IPS-18a (cell line): ENCODE data around the gene SLCO3A1.

ENCODE experiments used
- H3K27ac ChIP-seq: one replicate; pipeline ENCODE4 v1.5.1; 2013; ENCODE audit warnings: low read length
- H3K27me3 ChIP-seq: one replicate; pipeline ENCODE4 v1.6.1; 2013; ENCODE audit warnings: mild to moderate bottlenecking, low read length; ENCODE audit not compliant: control insufficient read depth, insufficient read depth
- H3K36me3 ChIP-seq: one replicate; pipeline ENCODE4 v1.6.1; 2013; ENCODE audit warnings: low read depth, low read length; ENCODE audit not compliant: control insufficient read depth
- H3K4me1 ChIP-seq: one replicate; pipeline ENCODE4 v1.6.1; 2013; ENCODE audit warnings: low read depth, low read length; ENCODE audit not compliant: control insufficient read depth
- H3K4me3 ChIP-seq: one replicate; pipeline ENCODE4 v1.5.1; 2013; ENCODE audit warnings: low read length
- H3K9ac ChIP-seq: one replicate; pipeline ENCODE4 v1.6.1; 2013; ENCODE audit warnings: mild to moderate bottlenecking, low read length, moderate library complexity
- H3K9me3 ChIP-seq: one replicate; pipeline ENCODE4 v1.6.1; 2013; ENCODE audit warnings: low read depth, low read length; ENCODE audit not compliant: control insufficient read depth

The SLCO3A1 gene

GRCh38 chr15:91872356-91873137 is 19.0 kb downstream of the SLCO3A1 start:
- no peak overlapping the region for H3K27ac ChIP-seq

GRCh38 chr15:91873138-91873536 is 19.6 kb downstream of the SLCO3A1 start:
- H3K4me3 ChIP-seq, result no peak overlapping the region
- H3K27ac ChIP-seq, result no peak overlapping the region
- H3K9me3 ChIP-seq, result no peaks in the 10 kb centered on the region
- no peaks in the 10 kb centered on the region for H3K4me1 ChIP-seq
- no peak overlapping the region for H3K9ac ChIP-seq
- no peaks in the 10 kb centered on the region for H3K36me3 ChIP-seq
- H3K27me3 ChIP-seq, result no peaks in the 10 kb centered on the region

More at GRCh38 chr15:91872356-91873137, 19.0 kb downstream of the SLCO3A1 start:
- Histone ChIP-seq H3K4me1 (no peaks in the 10 kb centered on the region), H3K27me3 (no peaks in the 10 kb centered on the region), H3K36me3 (no peaks in the 10 kb centered on the region), H3K4me3 (no peak overlapping the region), H3K9ac (no peak overlapping the region), H3K9me3 (no peaks in the 10 kb centered on the region)

DNA sequence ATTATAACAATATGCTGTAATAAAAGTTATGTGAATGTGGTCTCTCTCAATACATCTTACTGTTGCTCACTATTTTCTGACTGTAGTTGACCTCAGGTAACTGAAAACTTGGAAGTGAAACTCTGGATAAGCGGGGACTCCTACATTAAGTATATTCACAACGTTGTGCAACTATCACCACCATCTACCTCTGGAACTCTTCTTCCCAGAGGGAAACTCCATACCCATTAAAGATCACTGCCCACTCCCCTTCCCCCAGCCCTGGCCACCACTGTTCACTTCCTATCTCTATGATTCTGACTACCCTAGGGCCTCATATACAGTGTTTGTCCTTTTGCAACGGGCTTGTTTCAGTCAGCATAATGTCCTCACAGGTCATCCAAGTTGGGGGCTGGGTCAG is 20.7 kb downstream of the SLCO3A1 start:
- no peaks in the 10 kb centered on the region for H3K9me3 ChIP-seq

DNA sequence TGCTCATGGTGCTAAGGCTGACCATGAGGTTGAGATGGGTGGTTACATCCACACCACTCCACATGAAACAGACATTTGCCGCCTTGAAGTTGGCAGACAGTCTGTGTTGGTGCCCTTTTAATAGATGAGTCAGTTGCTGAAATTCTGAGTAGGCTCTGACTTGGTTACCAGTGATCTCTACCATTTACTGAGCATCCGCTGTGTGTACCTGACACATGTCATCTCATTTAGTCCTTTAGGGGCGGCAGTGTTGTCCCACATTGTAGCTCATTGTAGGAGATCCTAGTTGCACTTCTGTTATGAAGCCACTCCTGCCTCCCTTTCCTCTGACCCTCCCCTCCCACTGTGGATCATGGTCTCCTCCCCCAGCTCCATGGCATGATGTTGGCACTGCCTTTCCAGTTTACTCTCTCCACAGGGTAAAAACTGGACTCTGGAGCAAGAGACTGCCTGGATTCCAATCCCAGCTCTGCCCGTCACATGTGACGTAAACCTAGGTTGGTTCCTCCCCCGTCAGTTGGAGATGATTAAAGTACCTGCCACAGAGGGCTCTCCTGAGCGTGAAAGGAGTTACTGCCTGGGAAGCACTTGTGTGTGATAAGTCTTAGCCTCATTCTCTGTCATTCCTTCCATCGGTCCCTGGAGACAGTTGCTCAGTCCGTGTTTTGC is 21.6 kb downstream of the SLCO3A1 start:
- no peak overlapping the region for H3K27ac ChIP-seq
- H3K36me3 ChIP-seq, result no peaks in the 10 kb centered on the region
- H3K4me1 ChIP-seq, result no peaks in the 10 kb centered on the region
- H3K9me3 ChIP-seq, result no peaks in the 10 kb centered on the region
- H3K4me3 ChIP-seq, result no peak overlapping the region
- H3K9ac ChIP-seq, result no peak overlapping the region
- H3K27me3 ChIP-seq, result no peaks in the 10 kb centered on the region

More for the DNA sequence above, 20.7 kb downstream of the SLCO3A1 start:
- Histone ChIP-seq H3K36me3 (no peaks in the 10 kb centered on the region), H3K4me1 (no peaks in the 10 kb centered on the region), H3K4me3 (no peak overlapping the region), H3K27me3 (no peaks in the 10 kb centered on the region), H3K9ac (no peak overlapping the region), H3K27ac (no peak overlapping the region)

DNA sequence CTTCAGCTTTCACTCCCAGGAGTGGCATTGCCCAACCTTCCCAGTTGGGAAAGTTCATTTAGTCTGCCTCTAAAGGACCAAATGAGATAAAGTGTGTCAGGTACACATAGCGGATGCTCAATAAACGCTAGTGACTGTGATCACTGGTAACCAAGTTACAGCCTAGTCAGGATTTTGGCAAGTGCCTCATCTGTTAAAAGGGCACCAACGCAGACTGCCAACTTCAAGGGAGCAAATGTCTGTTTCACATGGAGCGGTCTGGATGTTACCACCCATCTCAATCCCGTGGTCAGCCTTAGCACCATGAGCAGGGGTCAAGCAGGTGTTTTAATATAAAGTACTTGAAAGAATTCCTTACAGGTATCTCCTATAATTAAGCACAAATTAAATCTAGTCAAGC is 22.7 kb downstream of the SLCO3A1 start:
- H3K9ac ChIP-seq, result no peak overlapping the region

DNA sequence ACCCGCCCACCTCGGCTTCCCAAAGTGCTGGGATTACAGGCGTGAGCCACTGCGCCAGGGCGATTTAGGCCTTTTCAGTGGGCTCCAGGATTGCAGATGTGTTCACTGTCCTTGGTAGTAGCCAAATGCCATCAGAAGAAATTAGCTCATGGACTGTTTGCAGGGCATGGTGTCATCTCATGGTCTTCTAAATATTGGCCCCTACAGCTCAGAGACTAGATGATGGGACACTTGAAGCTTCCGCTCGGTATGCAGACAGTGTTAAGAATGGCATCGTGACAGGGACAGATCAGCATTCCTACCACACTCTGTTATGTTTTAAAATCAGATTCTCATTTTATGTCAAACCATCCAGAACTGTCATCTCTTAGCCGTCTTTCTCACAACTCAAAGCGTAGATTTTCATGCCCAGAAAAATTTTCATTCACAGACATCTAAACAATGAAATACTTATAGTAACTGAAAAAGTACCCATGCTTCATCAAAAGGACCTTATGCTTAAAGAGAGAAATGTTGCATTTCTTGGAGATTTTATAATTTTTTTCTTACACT is 24.9 kb downstream of the SLCO3A1 start:
- H3K27me3 ChIP-seq, result no peaks in the 10 kb centered on the region
- H3K9ac ChIP-seq, result no peak overlapping the region
- no peak overlapping the region for H3K4me3 ChIP-seq

More for the DNA sequence above, 22.7 kb downstream of the SLCO3A1 start:
- H3K4me3 ChIP-seq, result no peak overlapping the region
- no peaks in the 10 kb centered on the region for H3K36me3 ChIP-seq
- H3K27ac ChIP-seq, result no peak overlapping the region
- H3K4me1 ChIP-seq, result peaks cover 5% of the 10 kb centered on the region
- H3K27me3 ChIP-seq, result no peaks in the 10 kb centered on the region
- H3K9me3 ChIP-seq, result no peaks in the 10 kb centered on the region

GRCh38 chr15:91879158-91879557 is 25.6 kb downstream of the SLCO3A1 start:
- Histone ChIP-seq H3K36me3 (no peaks in the 10 kb centered on the region), H3K27me3 (no peaks in the 10 kb centered on the region), H3K4me1 (peaks cover 14% of the 10 kb centered on the region), H3K9ac (no peak overlapping the region), H3K4me3 (no peak overlapping the region), H3K9me3 (no peaks in the 10 kb centered on the region), H3K27ac (no peak overlapping the region)

More for the DNA sequence above, 24.9 kb downstream of the SLCO3A1 start:
- Histone ChIP-seq H3K27ac (no peak overlapping the region), H3K4me1 (peaks cover 14% of the 10 kb centered on the region), H3K9me3 (no peaks in the 10 kb centered on the region), H3K36me3 (no peaks in the 10 kb centered on the region)

DNA sequence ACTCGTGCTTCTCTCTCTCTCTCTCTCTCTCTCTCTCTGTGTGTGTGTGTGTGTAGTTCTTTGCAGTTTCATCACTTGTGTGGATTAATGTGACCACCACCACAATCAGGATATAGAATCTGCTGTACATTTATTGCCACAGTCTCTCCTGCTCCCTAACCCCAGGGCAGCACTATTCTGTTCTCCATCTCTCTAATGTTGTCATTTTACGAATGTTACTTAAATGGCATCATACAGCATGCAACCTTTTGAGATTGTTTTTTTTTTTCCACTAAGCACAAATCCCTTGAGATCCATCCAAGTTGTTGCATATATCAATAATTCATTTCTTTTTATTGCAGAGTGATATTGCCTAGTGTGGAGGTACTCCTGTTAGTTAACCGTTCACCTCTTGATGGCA is 26.9 kb downstream of the SLCO3A1 start:
- H3K4me1 ChIP-seq, result peaks cover 19% of the 10 kb centered on the region
- H3K4me3 ChIP-seq, result no peak overlapping the region
- no peaks in the 10 kb centered on the region for H3K27me3 ChIP-seq
- H3K27ac ChIP-seq, result no peak overlapping the region
- no peaks in the 10 kb centered on the region for H3K9me3 ChIP-seq
- no peaks in the 10 kb centered on the region for H3K36me3 ChIP-seq
- H3K9ac ChIP-seq, result no peak overlapping the region

- Histone ChIP-seq H3K9me3 (no peaks in the 10 kb centered on the region), H3K4me1 (peaks cover 19% of the 10 kb centered on the region), H3K27ac (no peak overlapping the region), H3K9ac (no peak overlapping the region), H3K36me3 (no peaks in the 10 kb centered on the region), H3K27me3 (no peaks in the 10 kb centered on the region), H3K4me3 (no peak overlapping the region)
Observed at GRCh38 chr15:91881569-91882297, 28.2 kb downstream of the SLCO3A1 start.

DNA sequence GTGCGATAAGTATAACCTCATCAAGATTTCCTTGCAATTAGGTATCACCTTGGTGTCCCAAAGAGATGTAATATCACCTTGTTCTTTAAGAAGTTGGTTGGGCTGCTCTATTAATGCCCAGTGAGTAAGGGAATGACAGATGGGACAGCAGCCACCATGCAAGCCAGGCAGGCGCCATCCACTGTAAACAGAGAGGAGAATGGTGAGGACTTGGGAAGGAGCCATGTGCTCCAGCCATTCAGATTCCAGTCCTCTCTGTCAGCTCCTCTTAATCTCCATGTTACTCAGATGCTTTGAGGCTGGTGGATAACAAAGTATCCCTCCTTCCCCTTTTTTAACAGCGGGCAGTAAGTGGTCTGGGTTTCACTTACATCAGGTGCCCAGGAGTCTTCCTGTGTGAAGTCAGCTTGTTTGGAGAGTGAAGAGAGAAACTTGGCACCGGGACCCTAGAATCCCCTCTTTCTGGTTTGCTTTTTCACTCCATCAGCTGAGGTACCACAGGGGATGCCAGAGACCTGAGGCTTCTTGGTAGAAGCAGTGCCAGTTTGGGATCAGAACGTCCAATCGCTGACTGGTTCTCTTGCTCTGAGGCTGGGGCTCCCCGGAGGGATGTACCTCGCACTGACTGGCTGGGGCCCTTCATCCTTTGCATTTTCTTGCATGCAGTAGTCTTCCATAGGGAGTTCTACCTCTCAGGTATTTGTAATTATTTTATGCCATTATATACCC is 29.5 kb downstream of the SLCO3A1 start:
- Histone ChIP-seq H3K4me3 (no peak overlapping the region), H3K36me3 (no peaks in the 10 kb centered on the region), H3K9ac (no peak overlapping the region), H3K4me1 (peaks cover 19% of the 10 kb centered on the region), H3K27me3 (no peaks in the 10 kb centered on the region), H3K27ac (no peak overlapping the region), H3K9me3 (no peaks in the 10 kb centered on the region)

DNA sequence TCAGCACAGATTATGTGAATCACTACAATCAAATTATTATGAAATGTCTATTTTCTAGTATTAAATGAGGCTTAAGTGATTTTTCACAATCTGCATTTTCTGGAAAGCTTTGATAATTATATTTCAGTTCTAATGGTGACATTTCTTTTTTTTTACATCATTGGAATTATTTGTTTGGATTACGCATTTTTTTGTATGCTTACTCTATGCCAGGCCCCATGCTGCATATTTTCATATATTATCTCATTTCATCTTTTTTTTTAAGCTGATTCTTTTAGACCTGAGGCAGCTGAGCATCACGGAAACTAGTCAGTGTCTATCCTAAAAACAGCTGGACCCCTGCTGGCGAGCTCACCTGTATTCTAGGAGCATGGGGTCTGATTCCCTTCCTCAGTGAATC is 31.1 kb downstream of the SLCO3A1 start:
- Histone ChIP-seq H3K27me3 (no peaks in the 10 kb centered on the region), H3K4me3 (no peak overlapping the region), H3K27ac (no peak overlapping the region), H3K9ac (no peak overlapping the region), H3K36me3 (no peaks in the 10 kb centered on the region), H3K9me3 (no peaks in the 10 kb centered on the region), H3K4me1 (peaks cover 19% of the 10 kb centered on the region)
